SK-N-MC (cell line): ENCODE data around the gene DOCK4.

Experiments
- EZH2 ChIP-seq: fragments of 200-600 bp; sonication (generic); IDR thresholded peaks from one replicate; pipeline ENCODE4 v1.6.1; 2017; ENCODE audit warnings: antibody characterized with exemption
- FOXP2 ChIP-seq: optimal IDR thresholded peaks from 2 replicates; pipeline ENCODE3; 2011; ENCODE audit warnings: mild to moderate bottlenecking, moderate library complexity; ENCODE audit not compliant: insufficient read depth; ENCODE audit errors: extremely low read length, control extremely low read depth
- POLR2AphosphoS5 ChIP-seq: IDR thresholded peaks from 2 replicates; pipeline ENCODE4 v1.6.1; 2012; ENCODE audit warnings: mild to moderate bottlenecking, low read depth, low read length, borderline replicate concordance

DNA sequence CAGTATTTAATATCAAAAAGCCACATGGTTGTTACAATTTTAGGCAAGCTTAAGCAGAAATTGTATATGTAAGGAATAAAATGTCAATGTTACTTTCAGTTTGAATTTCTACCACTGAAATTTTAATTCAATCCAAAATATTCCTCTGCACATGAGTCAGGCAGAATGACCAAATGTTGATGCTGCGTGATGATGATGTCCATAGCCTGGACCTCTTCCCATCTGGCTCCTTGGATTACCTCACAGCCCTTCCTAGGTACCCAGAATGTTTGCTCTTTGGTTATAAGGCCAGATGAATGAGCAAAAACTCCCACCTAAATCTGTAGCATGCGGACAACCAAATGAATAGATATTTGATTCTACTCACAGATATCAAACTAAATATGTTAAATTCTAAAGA, 385.6 kb downstream of the DOCK4 start:
- TF ChIP-seq EZH2 (no peak), POLR2AphosphoS5 (no peak), FOXP2 (no peak)
